NB4 (cell line): Measurements from ENCODE around the gene VSX2.

Experiments used
- POLR2A ChIP-seq: IDR thresholded peaks from 2 replicates; pipeline ENCODE4 v1.6.1; 2011; ENCODE audit warnings: mild to moderate bottlenecking; ENCODE audit not compliant: insufficient read length; ENCODE audit errors: extremely low read depth
- TF ChIP-seq, protein P1 (sequence below): IDR thresholded peaks from one replicate; pipeline ENCODE4 v1.5.1; 2012; ENCODE audit warnings: low read depth, low read length

DNA sequence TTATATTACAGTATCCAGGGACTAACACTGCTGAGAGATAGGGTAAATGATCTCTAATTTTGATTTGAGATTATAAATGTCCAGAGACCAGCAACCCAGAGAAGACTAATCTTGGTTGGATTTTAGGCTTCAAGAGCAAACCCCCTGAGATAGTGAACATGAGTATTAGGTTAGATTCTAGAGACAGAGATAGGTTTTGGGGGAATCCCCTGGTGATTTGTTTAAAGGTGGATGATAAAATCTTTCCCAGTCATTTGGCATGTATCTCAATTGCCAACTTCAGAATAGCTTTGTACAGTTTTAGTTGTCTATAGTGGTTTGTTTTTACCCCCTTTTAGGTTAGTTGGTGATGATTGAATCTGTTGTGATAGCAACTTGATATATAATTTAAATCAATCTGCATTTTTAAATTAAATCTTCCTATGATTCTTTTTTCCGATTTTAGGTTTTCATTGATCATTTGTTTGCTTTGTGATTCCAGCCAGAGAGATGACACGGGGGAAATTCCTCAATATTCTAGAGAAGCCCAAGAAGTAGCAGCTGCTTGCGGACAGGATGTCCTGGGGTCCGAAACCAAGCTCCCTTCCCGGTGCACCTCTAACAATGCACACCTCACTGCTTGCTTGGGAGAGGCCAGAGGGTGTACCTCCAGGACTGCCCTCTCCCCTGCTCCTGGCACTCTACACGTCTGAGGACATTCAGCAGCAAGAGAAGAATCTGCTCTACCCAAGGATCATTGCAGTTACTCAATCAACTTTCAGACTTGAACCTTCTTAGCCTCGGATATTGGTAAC lies 40.6 kb upstream of the VSX2 start:
- TF ChIP-seq, protein P1, sequence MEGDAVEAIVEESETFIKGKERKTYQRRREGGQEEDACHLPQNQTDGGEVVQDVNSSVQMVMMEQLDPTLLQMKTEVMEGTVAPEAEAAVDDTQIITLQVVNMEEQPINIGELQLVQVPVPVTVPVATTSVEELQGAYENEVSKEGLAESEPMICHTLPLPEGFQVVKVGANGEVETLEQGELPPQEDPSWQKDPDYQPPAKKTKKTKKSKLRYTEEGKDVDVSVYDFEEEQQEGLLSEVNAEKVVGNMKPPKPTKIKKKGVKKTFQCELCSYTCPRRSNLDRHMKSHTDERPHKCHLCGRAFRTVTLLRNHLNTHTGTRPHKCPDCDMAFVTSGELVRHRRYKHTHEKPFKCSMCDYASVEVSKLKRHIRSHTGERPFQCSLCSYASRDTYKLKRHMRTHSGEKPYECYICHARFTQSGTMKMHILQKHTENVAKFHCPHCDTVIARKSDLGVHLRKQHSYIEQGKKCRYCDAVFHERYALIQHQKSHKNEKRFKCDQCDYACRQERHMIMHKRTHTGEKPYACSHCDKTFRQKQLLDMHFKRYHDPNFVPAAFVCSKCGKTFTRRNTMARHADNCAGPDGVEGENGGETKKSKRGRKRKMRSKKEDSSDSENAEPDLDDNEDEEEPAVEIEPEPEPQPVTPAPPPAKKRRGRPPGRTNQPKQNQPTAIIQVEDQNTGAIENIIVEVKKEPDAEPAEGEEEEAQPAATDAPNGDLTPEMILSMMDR: no peak
- TF ChIP-seq POLR2A: no peak
